Colonic mucosa (tissue), 4 donors: ENCODE measurements around the gene CC2D1A. TPM values are rescaled to one million over a fixed set of nuclear protein-coding genes. Genes with fewer than 3 reads are reported as not detected.

Experiments used
- DNase-seq: peaks from one replicate; pipeline ENCODE4 v3.0.0-alpha.2; 2020
- H3K27ac ChIP-seq: fragments of 200-600 bp; one replicate; pipeline ENCODE4 v1.8.0; 2021
- H3K27me3 ChIP-seq: fragments of 200-600 bp; one replicate; pipeline ENCODE4 v1.8.0; 2021
- H3K36me3 ChIP-seq: fragments of 200-600 bp; one replicate; pipeline ENCODE4 v1.8.0; 2021
- H3K4me1 ChIP-seq: fragments of 200-600 bp; one replicate; pipeline ENCODE4 v1.8.0; 2021; ENCODE audit warnings: mild to moderate bottlenecking
- H3K4me3 ChIP-seq: fragments of 200-600 bp; one replicate; pipeline ENCODE4 v1.8.0; 2021
- H3K9ac ChIP-seq, 2 donors: one replicate each; pipeline ENCODE4 v1.7.0; 2013; ENCODE audit warnings: control low read depth in 2 of 2, low read depth in 2 of 2, low read length in 2 of 2
- H3K9me3 ChIP-seq: fragments of 200-600 bp; one replicate; pipeline ENCODE4 v1.8.0; 2021
- CTCF ChIP-seq: fragments of 200-600 bp; IDR thresholded peaks from one replicate; pipeline ENCODE4 v1.8.0; 2022; ENCODE audit warnings: antibody characterized with exemption, mild to moderate bottlenecking
- intact Hi-C: fragments of 100-400 bp; cut with DNase I; formaldehyde crosslinking; loops from one replicate; pipeline ENCODE4 v1.14.1; 2022
- total RNA-seq, 2 donors: library from RNA; stranded (reverse); fragmentation: NEBNext Ultra II Directional in 1 of 2; extraction: Animal tissue kit (Norgen Biotek cat#: 25700) in 1 of 2; gene quantifications; one replicate each; pipeline ENCODE4 v1.2.1, GENCODE V29; 2021
- donor health status: healthy.
- donor health status: DM: no; HTN: no; CAD: no.
- donor health status: DM: no; HTN: no; CAD: no.

CC2D1A gene
- total RNA-seq, 2 donors from 2014 or later = 81.0 to 123 TPM

GRCh38 chr19:13961826-13962698, 56.1 kb downstream of the CC2D1A start:
- intact Hi-C loops = no loop called here
- no peaks in the 10 kb centered on the region for H3K27me3 ChIP-seq
- no peak overlapping the region for H3K9ac ChIP-seq
- no peak for DNase-seq
- no peak for TF ChIP-seq CTCF
- no peak overlapping the region for H3K27ac ChIP-seq
- peaks cover 8% of the 10 kb centered on the region for H3K36me3 ChIP-seq
- no peak overlapping the region for H3K4me3 ChIP-seq
- H3K9me3 ChIP-seq = no peaks in the 10 kb centered on the region
- H3K4me1 ChIP-seq = no peaks in the 10 kb centered on the region

- Histone ChIP-seq H3K4me3 (no peak overlapping the region), H3K4me1 (no peaks in the 10 kb centered on the region), H3K36me3 (peaks cover 8% of the 10 kb centered on the region), H3K9ac (no peak overlapping the region), H3K27me3 (no peaks in the 10 kb centered on the region), H3K27ac (no peak overlapping the region), H3K9me3 (no peaks in the 10 kb centered on the region)
- DNase-seq = no peak
- TF ChIP-seq CTCF = no peak
- intact Hi-C loops = no loop called here
Observed at GRCh38 chr19:13962699-13963602, 57.0 kb downstream of the CC2D1A start.

DNA sequence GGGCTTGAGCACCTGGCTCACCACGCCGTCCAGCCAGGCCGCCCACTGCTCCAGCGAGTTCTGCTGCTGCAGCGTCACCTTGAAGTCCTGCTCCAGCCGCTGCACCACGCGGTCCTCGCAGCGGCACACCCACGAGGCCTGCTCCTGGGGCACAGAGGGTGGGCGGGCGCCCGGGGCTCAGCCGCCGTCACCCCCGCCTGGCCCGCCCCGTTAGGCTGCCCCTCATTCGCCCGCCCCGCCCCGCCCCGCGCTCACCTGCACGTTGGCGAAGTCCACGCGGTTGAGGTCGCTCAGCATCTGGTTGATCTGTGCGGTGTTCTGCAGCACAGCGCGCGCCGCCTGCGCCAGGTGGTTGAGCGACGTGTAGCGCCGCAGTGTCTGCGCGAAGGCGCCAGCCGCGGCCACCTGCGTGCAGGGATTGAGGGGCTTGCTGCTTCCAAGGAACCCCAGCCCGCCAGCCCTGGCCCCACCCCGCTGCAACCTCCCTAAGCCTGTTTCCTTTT, 57.7 kb downstream of the CC2D1A start:
- Histone ChIP-seq H3K27me3 (no peaks in the 10 kb centered on the region), H3K4me3 (no peak overlapping the region), H3K4me1 (no peaks in the 10 kb centered on the region), H3K9ac (no peak overlapping the region), H3K36me3 (peaks cover 12% of the 10 kb centered on the region), H3K27ac (no peak overlapping the region), H3K9me3 (no peaks in the 10 kb centered on the region)
- TF ChIP-seq CTCF = no peak
- no peak for DNase-seq
- intact Hi-C loops = no loop called here

- no peaks in the 10 kb centered on the region for H3K9me3 ChIP-seq
- no peaks in the 10 kb centered on the region for H3K4me1 ChIP-seq
- H3K4me3 ChIP-seq = no peak overlapping the region
- H3K36me3 ChIP-seq = peaks cover 20% of the 10 kb centered on the region
- DNase-seq = no peak
- no peak overlapping the region for H3K9ac ChIP-seq
- H3K27me3 ChIP-seq = no peaks in the 10 kb centered on the region
- no peak for TF ChIP-seq CTCF
- H3K27ac ChIP-seq = no peak overlapping the region
- intact Hi-C loops = no loop called here
Observed at GRCh38 chr19:13964776-13965175, 58.8 kb downstream of the CC2D1A start.

GRCh38 chr19:13965377-13965896, 59.4 kb downstream of the CC2D1A start:
- DNase-seq = no peak
- Histone ChIP-seq H3K9me3 (no peaks in the 10 kb centered on the region), H3K36me3 (peaks cover 14% of the 10 kb centered on the region), H3K27me3 (no peaks in the 10 kb centered on the region), H3K4me1 (no peaks in the 10 kb centered on the region), H3K9ac (no peak overlapping the region), H3K4me3 (no peak overlapping the region), H3K27ac (no peak overlapping the region)
- intact Hi-C loops = no loop called here
- no peak for TF ChIP-seq CTCF
